A549 (cell line): ENCODE data around the gene TRIP13. TPM values are rescaled to one million over a fixed set of nuclear protein-coding genes. Genes with fewer than 3 reads are reported as not detected.

ENCODE experiments used
- ATAC-seq, 2 experiments: fragments of 200-7000 bp in 1 of 2; fragments of >200 bp in 1 of 2; cut with Nextera tagmentation in 1 of 2; cut with Tn5 transposase in 1 of 2; 3 replicates each; pipeline versions ENCODE4 v1.8.0 to v1.9.1; 2018 to 2020; ENCODE audit warnings: mild to moderate bottlenecking in 1 of 2, moderate library complexity in 1 of 2
- CTCF ChIA-PET: fragments of 300-600 bp; sonication (Branson Sonifier 250); formaldehyde crosslinking; extraction: SDS; loops from one replicate; lab custom pipeline; 2021; ENCODE audit warnings: antibody characterized with exemption, inconsistent platforms; lab: Yijun Ruan, JAX
- POLR2A ChIA-PET: fragments of 350-600 bp; formaldehyde crosslinking; extraction: SDS; loops from one replicate; lab custom pipeline; 2021; ENCODE audit warnings: antibody characterized with exemption, inconsistent platforms; lab: Yijun Ruan, JAX
- DNase-seq, 2 experiments: peaks; one replicate each; pipeline versions ENCODE4 v3.0.0 to v3.0.0-alpha.2; 2011 to 2016; ENCODE audit warnings: low read depth in 1 of 2, low spot score in 1 of 2
- FAIRE-seq: peaks from 2 replicates; lab custom pipeline; 2011; peaks lifted over from hg19 to GRCh38; lab: Jason Lieb, UNC
- H3K27ac ChIP-seq, 2 experiments: fragments of >200 bp; sonication (Bioruptor Twin); formaldehyde crosslinking; 3 replicates each; pipeline ENCODE4 v1.5.1; 2016 to 2017
- H3K4me1 ChIP-seq: fragments of >200 bp; sonication (Bioruptor Twin); formaldehyde crosslinking; 3 replicates; pipeline ENCODE4 v1.6.1; 2016
- H3K4me2 ChIP-seq: fragments of >200 bp; sonication (Bioruptor Twin); formaldehyde crosslinking; 3 replicates; pipeline ENCODE4 v1.6.1; 2016
- H3K4me3 ChIP-seq: fragments of >200 bp; sonication (Bioruptor Twin); formaldehyde crosslinking; 3 replicates; pipeline ENCODE4 v1.5.1; 2016
- H3K9me3 ChIP-seq: fragments of >200 bp; sonication (Bioruptor Twin); formaldehyde crosslinking; 3 replicates; pipeline ENCODE4 v1.6.1; 2016
- BCL3 ChIP-seq: fragments of >200 bp; sonication (Bioruptor Twin); formaldehyde crosslinking; IDR thresholded peaks from 3 replicates; pipeline ENCODE4 v1.6.1; 2016
- CEBPB ChIP-seq, 2 experiments: fragments of >200 bp in 1 of 2; sonication (Bioruptor Twin) in 1 of 2; formaldehyde crosslinking in 1 of 2; IDR thresholded peaks; 2 replicates each; pipeline ENCODE4 v1.6.1; 2012 to 2016
- CHD2 ChIP-seq: fragments of 150-350 bp; IDR thresholded peaks from 2 replicates; pipeline ENCODE4 v1.6.1; 2014; ENCODE audit warnings: low read length; ENCODE audit not compliant: partially characterized antibody
- CHD4 ChIP-seq: fragments of 200-600 bp; sonication (generic); IDR thresholded peaks from 2 replicates; pipeline ENCODE4 v1.6.1; 2016; ENCODE audit warnings: antibody characterized with exemption, mild to moderate bottlenecking, borderline replicate concordance
- CTCF ChIP-seq: fragments of >200 bp; sonication (Bioruptor Twin); formaldehyde crosslinking; IDR thresholded peaks from 3 replicates; pipeline ENCODE4 v1.5.1; 2016
- ESRRA ChIP-seq: fragments of 150-350 bp; IDR thresholded peaks from 2 replicates; pipeline ENCODE4 v1.6.1; 2014; ENCODE audit warnings: mild to moderate bottlenecking, low read length, borderline replicate concordance
- HDAC2 ChIP-seq: fragments of 200-600 bp; sonication (generic); IDR thresholded peaks from 2 replicates; pipeline ENCODE4 v1.6.1; 2016
- HOXB13 ChIP-seq: fragments of 250-450 bp; sonication (Bioruptor Pico); IDR thresholded peaks from 2 replicates; pipeline ENCODE4 v1.5.0; 2020; ENCODE audit warnings: low read depth, mild to moderate bottlenecking, moderate library complexity
- HOXB5 ChIP-seq: fragments of 250-450 bp; sonication (Bioruptor Pico); IDR thresholded peaks from 2 replicates; pipeline ENCODE4 v1.5.0; 2020; ENCODE audit warnings: mild to moderate bottlenecking, moderate library complexity
- MAFK ChIP-seq: fragments of 450-650 bp; IDR thresholded peaks from 2 replicates; pipeline ENCODE4 v1.6.1; 2014; ENCODE audit not compliant: partially characterized antibody
- MAX ChIP-seq: IDR thresholded peaks from 2 replicates; pipeline ENCODE4 v1.6.1; 2012
- MAZ ChIP-seq: fragments of 150-350 bp; IDR thresholded peaks from 2 replicates; pipeline ENCODE4 v1.6.1; 2014; ENCODE audit warnings: antibody characterized with exemption, low read depth, low read length, borderline replicate concordance
- NPAS2 ChIP-seq: fragments of 250-450 bp; sonication (Bioruptor Pico); IDR thresholded peaks from 2 replicates; pipeline ENCODE4 v1.8.0; 2022; ENCODE audit warnings: mild to moderate bottlenecking, moderate library complexity, borderline replicate concordance
- NR3C1 ChIP-seq: fragments of >200 bp; sonication (Bioruptor Twin); formaldehyde crosslinking; IDR thresholded peaks from 3 replicates; pipeline ENCODE4 v1.6.1; 2017
- PBX3 ChIP-seq: IDR thresholded peaks from 2 replicates; pipeline ENCODE4 v1.6.1; 2012
- PHF8 ChIP-seq: fragments of 200-600 bp; sonication (generic); IDR thresholded peaks from 2 replicates; pipeline ENCODE4 v1.6.1; 2016; ENCODE audit warnings: low read depth, mild to moderate bottlenecking, antibody characterized with exemption, moderate library complexity, borderline replicate concordance
- POLR2AphosphoS2 ChIP-seq: conservative IDR thresholded peaks from 2 replicates; pipeline ENCODE4 v1.6.1; 2012; ENCODE audit warnings: low read length, improper control_type of control experiment, inconsistent platforms
- RAD21 ChIP-seq, 2 experiments: fragments of >200 bp in 1 of 2; sonication (Bioruptor Twin) in 1 of 2; formaldehyde crosslinking in 1 of 2; IDR thresholded peaks in 1 of 2; conservative IDR thresholded peaks in 1 of 2; 2 replicates in 1 of 2; 3 replicates in 1 of 2; pipeline ENCODE4 v1.6.1; 2012 to 2018; ENCODE audit warnings: inconsistent platforms in 1 of 2
- RARB ChIP-seq: fragments of 250-450 bp; sonication (Bioruptor Pico); IDR thresholded peaks from 2 replicates; pipeline ENCODE4 v1.8.0; 2021; ENCODE audit warnings: mild to moderate bottlenecking, moderate library complexity
- RCOR1 ChIP-seq: fragments of 150-350 bp; IDR thresholded peaks from 2 replicates; pipeline ENCODE4 v1.6.1; 2014; ENCODE audit warnings: antibody characterized with exemption, low read length, low read depth
- RNF2 ChIP-seq: fragments of 200-600 bp; sonication (generic); IDR thresholded peaks from 2 replicates; pipeline ENCODE4 v1.6.1; 2016; ENCODE audit warnings: low read depth, mild to moderate bottlenecking, antibody characterized with exemption, moderate library complexity, borderline replicate concordance
- TFCP2L1 ChIP-seq: fragments of 250-450 bp; sonication (Bioruptor Pico); IDR thresholded peaks from 2 replicates; pipeline ENCODE4 v1.5.0; 2021; ENCODE audit warnings: mild to moderate bottlenecking
- USF2 ChIP-seq: fragments of 450-650 bp; IDR thresholded peaks from 2 replicates; pipeline ENCODE4 v1.6.1; 2014; ENCODE audit warnings: antibody characterized with exemption
- WGBS: methylation state at CpG from one replicate; pipeline ENCODE4 v1.1.6; 2017; ENCODE audit errors: missing lambda C conversion rate; 5-methylcytosine and 5-hydroxymethylcytosine counted together
- polyA plus RNA-seq, 4 experiments: library from polyadenylated mRNA; depleted of rRNA in 3 of 4; stranded (reverse); fragments of >200 nt; fragmentation: RNase III in 1 of 4; extraction: RNeasy Plus Mini Kit Qiagen cat#74134 plus additional on column Dnase treatment in 1 of 4; gene quantifications; 2 replicates in 3 of 4; 3 replicates in 1 of 4; pipeline ENCODE4 v1.2.3, GENCODE V29; 2011 to 2017

Gene TRIP13
- polyA plus RNA-seq, 2 of the 4 experiments (the other 2 are of a cell fraction), result 54.0 to 62.4 TPM

GRCh38 chr5:961002-961710, 68.5 kb downstream of the TRIP13 start:
- WGBS, result 82% methylated on average over 20 of the region's 27 CpGs
- CTCF ChIA-PET, result interaction anchor here (0.6 to 1.5 kb wide), 3 partner anchors 22 to 682 kb away, joined by 3 to 5 read pairs (median 4); no protein-coding TSS in a partner anchor
- Histone ChIP-seq H3K9me3 (no peaks in the 10 kb centered on the region), H3K4me3 (no peak overlapping the region), H3K27ac (peak overlapping the region; percentile 40 to 89; a peak in 4 of 6 replicates), H3K4me1 (peaks cover 52% of the 10 kb centered on the region), H3K4me2 (peak overlapping the region; percentile 23; the same call in 1 of the 3 replicates)
- FAIRE-seq (no peak), DNase-seq (no peak), ATAC-seq (no peak)
- POLR2A ChIA-PET, result no interaction called here
- TF ChIP-seq BCL3 (no peak), USF2 (no peak), NR3C1 (no peak), MAFK (no peak), RCOR1 (no peak), NPAS2 (no peak), CHD2 (no peak), POLR2AphosphoS2 (no peak), CEBPB (IDR thresholded peaks at IDR 0.05) (no peak), HOXB13 (CRISPR knock-in tag) (no peak), RNF2 (no peak), TFCP2L1 (CRISPR knock-in tag) (no peak), RARB (CRISPR knock-in tag) (no peak), HOXB5 (CRISPR knock-in tag) (no peak), RAD21 (conservative IDR thresholded peaks at IDR 0.05 in 1 of 2, IDR thresholded peaks at IDR 0.05 in 1 of 2) (no peak)

- Histone ChIP-seq H3K4me3 (no peak overlapping the region), H3K27ac (peak overlapping the region in 1 of 2 experiments; percentile 89; a peak in 3 of 6 replicates), H3K4me2 (no peak overlapping the region), H3K9me3 (no peaks in the 10 kb centered on the region), H3K4me1 (peaks cover 46% of the 10 kb centered on the region)
- ChIA-PET CTCF (interaction anchor here (0.8 to 1.5 kb wide), 2 partner anchors 21 to 206 kb away, joined by 3 to 4 read pairs; no protein-coding TSS in a partner anchor), POLR2A (no interaction called here)
- no peak for DNase-seq
- FAIRE-seq, result no peak
- WGBS, result 91% methylated on average over 20 of the region's 24 CpGs
- TF ChIP-seq MAZ, result no peak
- ATAC-seq, result no peak
Observed at GRCh38 chr5:961711-962240, 69.1 kb downstream of the TRIP13 start.

GRCh38 chr5:962386-962785, 69.7 kb downstream of the TRIP13 start:
- H3K9me3 ChIP-seq, result peaks cover 3% of the 10 kb centered on the region; the same call in 2 of the 3 replicates
- H3K4me1 ChIP-seq, result peaks cover 39% of the 10 kb centered on the region
- FAIRE-seq (no peak), DNase-seq (no peak), ATAC-seq (no peak)
- WGBS, result 85% methylated on average over 15 of the region's 15 CpGs
- no peak overlapping the region for H3K4me3 ChIP-seq
- H3K27ac ChIP-seq, result no peak overlapping the region
- H3K4me2 ChIP-seq, result no peak overlapping the region
- CTCF ChIA-PET, result no interaction called here
- POLR2A ChIA-PET, result no interaction called here
- TF ChIP-seq HDAC2 (no peak), PHF8 (no peak), CTCF (no peak), CHD2 (no peak), HOXB13 (CRISPR knock-in tag) (no peak), PBX3 (no peak), ESRRA (no peak), CHD4 (no peak), MAX (no peak), RCOR1 (no peak), MAFK (no peak), BCL3 (no peak)
